Kidney (tissue), 14 donors: ENCODE data around the gene CHD5. TPM values are rescaled to one million over a fixed set of nuclear protein-coding genes. Genes with fewer than 3 reads are reported as not detected.

ENCODE experiments used
- DNase-seq, 5 donors: peaks; one replicate each; pipeline ENCODE4 v3.0.0-alpha.2; 2013 to 2020
- FAIRE-seq: peaks from 2 replicates; lab custom pipeline; 2012; peaks lifted over from hg19 to GRCh38; lab: Jason Lieb, UNC
- H3K27ac ChIP-seq, 2 donors: one replicate each; pipeline ENCODE4 v1.7.0; 2013; ENCODE audit warnings: low read depth in 2 of 2, low read length in 2 of 2, inconsistent platforms in 1 of 2
- H3K27me3 ChIP-seq: one replicate; pipeline ENCODE4 v1.7.1; 2013; ENCODE audit warnings: low read length, inconsistent platforms; ENCODE audit not compliant: control insufficient read depth, insufficient read depth
- H3K36me3 ChIP-seq, 3 donors: one replicate each; pipeline versions ENCODE4 v1.7.0 to v1.7.1; 2013; ENCODE audit warnings: low read length in 3 of 3, control low read depth in 1 of 3, inconsistent platforms in 1 of 3; ENCODE audit not compliant: insufficient read depth in 3 of 3, control insufficient read depth in 2 of 3
- H3K4me1 ChIP-seq, 3 donors: one replicate each; pipeline versions ENCODE4 v1.7.0 to v1.7.1; 2013; ENCODE audit warnings: low read length in 3 of 3, inconsistent platforms in 1 of 3, low read depth in 1 of 3; ENCODE audit not compliant: control insufficient read depth in 2 of 3, insufficient read depth in 2 of 3
- H3K4me3 ChIP-seq, 3 donors: one replicate each; pipeline versions ENCODE4 v1.7.0 to v1.8.1; 2013; ENCODE audit warnings: low read length in 3 of 3, control low read depth in 1 of 3, inconsistent platforms in 1 of 3
- H3K9ac ChIP-seq, 3 donors: one replicate each; pipeline versions ENCODE4 v1.7.0 to v1.7.1; 2013; ENCODE audit warnings: low read length in 3 of 3, control low read depth in 1 of 3, inconsistent platforms in 1 of 3
- H3K9me3 ChIP-seq, 3 donors: one replicate each; pipeline versions ENCODE4 v1.7.0 to v1.7.1; 2013; ENCODE audit warnings: low read length in 3 of 3, control low read depth in 1 of 3, inconsistent platforms in 1 of 3; ENCODE audit not compliant: control insufficient read depth in 2 of 3, insufficient read depth in 1 of 3
- CTCF ChIP-seq: IDR thresholded peaks from 3 replicates; pipeline ENCODE4 v1.5.1; 2012; ENCODE audit warnings: mild to moderate bottlenecking, moderate library complexity, borderline replicate concordance; ENCODE audit not compliant: insufficient read depth; ENCODE audit errors: extremely low read depth
- intact Hi-C: fragments of 100-400 bp; cut with DNase I; formaldehyde crosslinking; loops from one replicate; pipeline ENCODE4 v1.11.1; 2022
- polyA plus RNA-seq: library from polyadenylated mRNA; stranded (reverse); fragments of 350-450 nt; fragmentation: Illumina TruSeq; extraction: RNeasy Lipid Tissue Mini Kit (QIAGEN cat#74804); gene quantifications from one replicate; pipeline ENCODE4 v1.2.3, GENCODE V29; 2014; ENCODE audit warnings: low read depth, low replicate concordance; ENCODE audit not compliant: insufficient read depth
- total RNA-seq: library from RNA; stranded (reverse); fragmentation: NEBNext Ultra II Directional; extraction: Animal tissue kit (Norgen Biotek cat#: 25700); gene quantifications from one replicate; pipeline ENCODE4 v1.2.1, GENCODE V29; 2021
- donor health status: control.
- donor health status: control.
- donor health status: control.
- donor health status: control.
- donor health status: control.
- donor health status: DM: yes; HTN: yes; CAD: no.
- donor health status: Normal renal cell carcinoma (clear cell type).

The CHD5 gene
- total and polyA plus RNA-seq, 2 donors from 2014 or later: 0.54 to 0.85 TPM

DNA sequence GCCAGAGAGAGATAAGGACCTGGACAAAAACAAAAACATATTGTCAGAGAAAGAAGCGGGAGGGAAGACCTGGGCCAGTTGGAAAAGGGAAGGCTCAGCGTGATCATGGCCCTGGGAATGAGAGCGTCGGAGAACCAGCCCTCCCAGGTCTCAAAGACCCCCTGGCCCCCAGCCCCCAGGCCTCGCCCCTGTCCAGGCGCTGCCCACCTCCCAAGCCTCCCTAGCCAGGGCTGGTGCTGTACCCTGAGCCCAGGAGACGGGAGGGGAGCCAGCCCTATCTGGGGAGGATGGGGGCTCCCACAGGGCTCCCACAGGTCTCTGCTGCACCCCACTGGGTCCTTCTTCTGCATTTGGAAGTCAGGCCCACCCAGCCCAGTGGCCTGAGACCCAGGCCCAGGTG lies 15.1 kb downstream of the CHD5 start:
- Histone ChIP-seq H3K4me1 (no peaks in the 10 kb centered on the region), H3K9me3 (no peaks in the 10 kb centered on the region), H3K4me3 (no peak overlapping the region), H3K27ac (no peak overlapping the region), H3K36me3 (no peaks in the 10 kb centered on the region), H3K27me3 (no peaks in the 10 kb centered on the region), H3K9ac (no peak overlapping the region)
- TF ChIP-seq CTCF: no peak
- FAIRE-seq (no peak), DNase-seq (no peak)
- intact Hi-C loops: no loop called here

- Histone ChIP-seq H3K9me3 (no peaks in the 10 kb centered on the region), H3K4me3 (no peak overlapping the region), H3K9ac (no peak overlapping the region), H3K27ac (no peak overlapping the region), H3K36me3 (no peaks in the 10 kb centered on the region), H3K27me3 (no peaks in the 10 kb centered on the region), H3K4me1 (no peaks in the 10 kb centered on the region)
- no peak for FAIRE-seq
- intact Hi-C loops: no loop called here
- DNase-seq: no peak
- no peak for TF ChIP-seq CTCF
Observed at GRCh38 chr1:6163973-6164617, 16.0 kb downstream of the CHD5 start.

GRCh38 chr1:6163191-6163972 lies 16.7 kb downstream of the CHD5 start:
- H3K27me3 ChIP-seq: no peaks in the 10 kb centered on the region

More at GRCh38 chr1:6163191-6163972, 16.7 kb downstream of the CHD5 start:
- intact Hi-C loops: no loop called here
- no peak overlapping the region for H3K27ac ChIP-seq
- no peak for DNase-seq
- H3K4me3 ChIP-seq: no peak overlapping the region
- FAIRE-seq: no peak
- H3K4me1 ChIP-seq: no peaks in the 10 kb centered on the region
- TF ChIP-seq CTCF: no peak
- H3K9me3 ChIP-seq: no peaks in the 10 kb centered on the region
- H3K9ac ChIP-seq: no peak overlapping the region
- no peaks in the 10 kb centered on the region for H3K36me3 ChIP-seq
